Left cardiac atrium (tissue), 4 donors: ENCODE data around the gene CTSZ. TPM values are rescaled to one million over a fixed set of nuclear protein-coding genes. Genes with fewer than 3 reads are reported as not detected.

Experiments used
- ATAC-seq, 2 donors: fragments of 200-7000 bp; cut with Tn5 transposase; one replicate each; pipeline ENCODE4 v1.9.1; 2020; ENCODE audit warnings: mild to moderate bottlenecking in 2 of 2, moderate library complexity in 2 of 2
- DNase-seq: peaks from one replicate; pipeline ENCODE4 v3.0.0-alpha.2; 2020
- intact Hi-C, 2 donors: fragments of 100-400 bp; cut with DNase I; formaldehyde crosslinking; loops; one replicate each; pipeline versions ENCODE4 v1.14.1 to v1.15.1; 2022 to 2023
- total RNA-seq, 2 donors: library from RNA; stranded (reverse); fragmentation: NEBNext Ultra II Directional; extraction: Animal tissue kit (Norgen Biotek cat#: 25700); gene quantifications; one replicate each; pipeline ENCODE4 v1.2.1, GENCODE V29; 2021
- donor health status: DM: no; HTN: yes; CAD: no.
- donor health status: DM: no; HTN: yes; CAD: no; lungs with severe emphysema.
- donor health status: DM: yes; HTN: yes; CAD: no.
- donor health status: Dilated cardiomyopathy.

Gene CTSZ
- total RNA-seq, 2 donors from 2014 or later, result 166 to 174 TPM

DNA sequence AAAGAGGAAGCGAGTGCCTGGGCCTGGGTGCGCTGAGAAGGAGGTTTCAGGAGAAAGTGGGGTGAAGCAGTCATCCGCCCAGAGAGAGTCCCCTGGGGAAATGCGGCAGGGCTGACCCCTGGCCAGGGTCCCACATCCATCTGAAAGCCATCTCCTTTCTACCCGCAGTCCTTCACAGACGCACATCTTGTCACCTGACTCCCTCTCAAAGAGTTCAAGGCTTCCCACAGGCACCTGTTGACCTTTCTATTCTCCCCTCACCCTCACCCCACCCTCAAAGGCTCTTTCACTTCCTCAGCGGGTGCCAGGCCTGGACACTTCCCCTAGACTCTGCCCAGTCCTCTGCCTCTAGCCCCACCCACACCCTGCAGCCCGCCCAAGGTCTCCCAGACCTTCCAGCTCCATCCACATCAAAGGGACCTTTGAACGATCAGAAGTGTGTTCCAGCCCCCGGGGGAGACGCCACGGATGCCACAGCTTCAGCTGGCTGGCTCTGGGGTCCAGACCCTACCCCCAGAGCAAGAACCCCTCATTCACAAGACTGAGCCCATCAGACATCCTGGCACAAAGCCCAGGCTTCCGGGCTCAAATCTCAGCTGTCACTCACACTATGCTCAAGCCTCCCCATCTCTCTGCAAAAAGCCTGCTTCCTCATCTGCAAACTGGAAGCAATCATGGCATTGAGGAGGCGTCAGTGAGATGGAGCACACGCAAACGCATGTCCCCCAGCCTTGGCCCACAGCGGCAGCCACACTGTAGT is 2.1 kb downstream of the CTSZ start:
- DNase-seq (peak; percentile 71), ATAC-seq (peak; percentile 20 to 50)
- intact Hi-C loops, result no loop called here

DNA sequence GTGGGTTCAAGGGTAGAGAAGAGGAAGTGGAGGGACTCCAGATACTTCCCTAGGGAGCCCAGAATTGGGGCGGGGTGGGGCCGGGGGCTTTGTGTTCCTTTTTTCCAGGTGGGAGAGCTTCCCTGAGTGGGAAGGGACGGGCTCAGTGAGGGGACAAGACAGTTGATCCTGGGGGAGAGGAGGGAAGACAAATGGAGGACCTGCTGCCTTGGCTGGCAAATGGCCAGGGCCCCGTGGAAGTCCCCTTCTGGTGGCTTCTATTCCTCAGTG is 2.6 kb downstream of the CTSZ start:
- no peak for ATAC-seq
- intact Hi-C loops, result no loop called here
- DNase-seq, result peak; percentile 66

DNA sequence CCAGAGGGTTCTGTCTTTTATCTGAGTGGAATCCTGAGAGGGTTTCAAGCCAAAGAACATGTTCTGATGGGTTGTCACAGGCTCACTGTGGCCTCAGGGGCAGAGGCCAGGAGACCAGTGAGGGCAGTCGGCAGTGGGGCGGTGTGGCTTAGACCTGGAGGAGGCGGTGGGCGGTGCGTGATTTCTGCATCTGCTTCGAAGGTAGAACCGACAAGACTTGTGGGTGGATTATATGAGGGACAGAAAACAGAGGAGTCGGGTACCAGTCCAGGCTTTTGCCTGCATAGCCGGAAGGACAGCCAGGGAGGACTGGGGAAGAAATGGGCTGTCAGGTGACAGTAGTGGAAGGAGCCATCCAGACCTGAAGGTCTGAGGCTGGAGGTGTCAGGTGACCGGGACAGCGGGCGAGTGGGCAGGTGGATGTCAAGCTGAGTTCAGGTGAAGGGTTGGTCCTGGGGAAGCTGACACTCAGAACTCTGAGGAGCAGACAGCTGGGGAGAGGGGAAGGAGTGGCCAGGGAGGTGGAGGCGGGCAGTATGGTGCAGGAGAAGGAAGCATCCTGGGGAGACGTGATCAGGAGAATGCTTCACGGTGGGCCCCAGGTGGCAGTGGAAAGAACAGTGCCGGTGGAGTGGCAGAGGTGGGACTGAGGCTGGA is 3.1 kb downstream of the CTSZ start:
- no peak for ATAC-seq
- intact Hi-C loops, result no loop called here
- DNase-seq, result no peak

DNA sequence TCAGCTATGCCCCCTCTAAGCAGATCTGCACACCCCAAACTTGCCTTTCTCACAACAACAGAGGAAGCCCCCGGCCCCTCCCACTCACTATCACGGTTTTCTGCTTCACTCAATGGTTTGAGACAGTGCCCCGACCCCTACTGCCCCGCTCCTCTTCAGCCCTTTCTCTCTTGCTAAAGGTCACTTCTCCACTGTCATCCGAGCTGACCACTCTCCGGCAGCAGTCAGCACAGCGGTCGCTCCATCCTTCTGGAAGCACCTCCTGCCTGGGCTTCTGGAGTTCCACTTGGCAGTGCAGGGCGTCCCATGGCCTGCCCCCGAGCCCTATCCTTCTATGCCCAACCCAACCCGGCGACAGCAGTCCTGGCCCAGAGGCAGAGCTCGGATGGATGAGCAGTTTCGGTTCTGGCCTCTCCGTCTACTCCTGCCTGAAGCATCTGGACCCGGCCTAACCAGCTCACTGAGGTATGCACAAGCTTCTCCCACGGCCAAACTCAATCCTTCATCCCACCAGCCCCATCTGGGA is 4.1 kb downstream of the CTSZ start:
- no peak for DNase-seq
- ATAC-seq, result no peak
- intact Hi-C loops, result no loop called here

DNA sequence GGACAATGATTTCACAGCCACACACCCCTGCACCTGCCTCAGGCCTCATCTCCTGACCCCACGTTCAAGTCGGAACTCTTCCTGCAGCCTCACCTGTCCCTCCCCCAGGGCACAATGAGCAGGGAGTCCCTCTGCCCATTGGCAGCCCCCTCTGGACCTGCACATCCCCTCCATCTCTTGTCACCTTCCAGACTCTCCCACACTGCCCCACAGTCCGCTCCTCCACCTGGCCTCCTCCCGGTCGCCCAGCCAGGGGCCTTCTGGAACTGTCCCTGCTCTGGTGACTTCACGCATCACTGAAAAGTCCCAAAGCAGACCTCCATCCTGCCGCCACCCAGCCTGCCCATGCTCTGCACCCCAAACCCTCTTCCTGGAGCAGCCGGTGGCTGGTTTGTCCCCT is 4.7 kb downstream of the CTSZ start:
- ATAC-seq, result no peak
- intact Hi-C loops, result no loop called here
- DNase-seq, result no peak

DNA sequence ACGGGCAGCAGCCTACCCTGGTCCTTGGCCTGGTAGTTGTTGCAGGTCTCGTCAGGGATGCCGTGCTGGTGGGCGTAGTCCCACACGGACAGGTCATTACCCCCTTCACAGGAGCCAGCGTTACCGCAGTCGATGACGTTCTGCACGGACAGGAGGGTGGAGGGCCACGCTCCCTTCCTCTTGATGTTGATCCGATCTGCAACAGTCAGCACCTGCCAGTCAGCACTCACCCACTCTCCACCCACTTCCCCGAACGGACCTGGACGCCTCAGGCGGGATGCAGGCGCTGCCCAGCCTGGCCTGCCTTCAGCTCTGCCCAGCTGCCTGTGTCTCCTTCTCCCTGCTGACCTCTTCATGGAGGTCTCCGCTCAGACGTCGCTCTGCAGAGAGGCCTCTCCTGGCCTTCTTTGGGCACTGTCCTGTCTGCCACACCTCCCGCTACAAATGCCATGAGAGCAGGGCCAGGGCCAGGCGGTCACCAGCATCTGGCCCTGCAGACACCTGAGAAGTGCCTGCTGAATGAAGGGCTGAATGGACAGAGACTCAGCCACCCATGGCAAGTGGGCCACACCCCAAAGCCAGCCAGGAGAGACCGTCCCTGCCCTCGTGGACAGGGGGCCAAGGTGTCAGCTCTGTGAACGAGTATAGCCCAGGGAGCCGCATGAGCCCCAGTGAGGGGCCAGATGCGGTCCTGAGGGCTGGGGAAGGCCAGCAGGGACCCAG is 5.4 kb downstream of the CTSZ start:
- intact Hi-C loops, result no loop called here
- no peak for ATAC-seq
- DNase-seq, result no peak

DNA sequence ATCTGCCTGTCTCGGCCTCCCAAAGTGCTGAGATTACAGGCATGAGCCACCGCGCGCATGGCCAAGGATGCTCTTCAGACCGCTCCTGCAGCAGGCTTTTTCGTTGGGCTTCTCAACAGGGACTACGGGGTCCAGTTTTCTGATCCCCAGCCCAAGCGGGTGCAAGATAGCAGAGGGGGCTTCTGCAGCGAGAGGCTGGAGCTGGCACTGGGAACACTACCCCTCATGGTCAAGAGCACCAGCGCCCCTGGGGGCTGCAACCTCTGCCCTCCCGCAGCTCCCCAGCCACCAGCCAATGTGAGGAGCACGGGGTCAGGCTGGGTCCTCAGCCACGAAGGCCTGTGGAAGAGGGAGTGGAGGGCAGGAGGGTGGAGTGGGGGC is 6.0 kb downstream of the CTSZ start:
- intact Hi-C loops, result no loop called here
- DNase-seq (no peak), ATAC-seq (no peak)

DNA sequence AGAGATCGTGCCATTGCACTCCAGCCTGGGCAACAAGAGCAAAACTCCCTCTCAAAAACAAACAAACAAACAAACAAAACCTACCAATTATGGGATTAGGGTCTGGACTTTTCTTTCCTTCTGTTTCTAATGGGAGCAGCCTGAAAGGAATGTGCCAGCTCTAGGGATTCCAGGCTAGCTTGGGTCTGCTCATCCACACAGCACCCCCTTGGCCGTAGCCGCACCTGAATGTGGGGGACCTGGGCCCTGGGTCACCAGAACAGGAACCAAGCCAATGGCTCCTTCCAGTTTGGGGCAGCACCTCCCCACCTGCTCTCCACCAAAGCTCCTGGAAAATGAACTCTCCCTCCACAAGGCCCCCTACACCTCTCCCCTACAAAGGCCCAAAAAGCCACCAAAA is 6.7 kb downstream of the CTSZ start:
- intact Hi-C loops, result no loop called here
- ATAC-seq, result no peak
- no peak for DNase-seq

DNA sequence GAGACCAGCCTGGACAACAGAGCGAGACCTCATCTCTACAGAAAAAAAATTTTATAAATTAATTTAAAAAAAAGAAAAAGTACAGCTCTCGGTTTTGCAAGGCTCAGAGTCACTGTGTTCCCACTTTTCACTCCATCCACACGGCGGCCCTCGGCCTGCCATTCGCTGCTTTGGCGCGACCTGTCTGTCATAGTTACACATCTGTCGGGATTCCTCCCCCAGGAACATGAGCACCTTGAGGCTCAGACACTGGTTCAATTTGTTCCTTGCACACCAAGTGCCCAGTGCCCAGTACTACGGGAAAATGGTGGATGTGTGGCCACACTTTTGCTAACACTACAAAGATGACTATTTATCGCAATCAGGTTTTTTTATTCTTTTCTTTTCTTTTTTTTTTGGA is 8.4 kb downstream of the CTSZ start:
- ATAC-seq (no peak), DNase-seq (no peak)
- intact Hi-C loops, result no loop called here

DNA sequence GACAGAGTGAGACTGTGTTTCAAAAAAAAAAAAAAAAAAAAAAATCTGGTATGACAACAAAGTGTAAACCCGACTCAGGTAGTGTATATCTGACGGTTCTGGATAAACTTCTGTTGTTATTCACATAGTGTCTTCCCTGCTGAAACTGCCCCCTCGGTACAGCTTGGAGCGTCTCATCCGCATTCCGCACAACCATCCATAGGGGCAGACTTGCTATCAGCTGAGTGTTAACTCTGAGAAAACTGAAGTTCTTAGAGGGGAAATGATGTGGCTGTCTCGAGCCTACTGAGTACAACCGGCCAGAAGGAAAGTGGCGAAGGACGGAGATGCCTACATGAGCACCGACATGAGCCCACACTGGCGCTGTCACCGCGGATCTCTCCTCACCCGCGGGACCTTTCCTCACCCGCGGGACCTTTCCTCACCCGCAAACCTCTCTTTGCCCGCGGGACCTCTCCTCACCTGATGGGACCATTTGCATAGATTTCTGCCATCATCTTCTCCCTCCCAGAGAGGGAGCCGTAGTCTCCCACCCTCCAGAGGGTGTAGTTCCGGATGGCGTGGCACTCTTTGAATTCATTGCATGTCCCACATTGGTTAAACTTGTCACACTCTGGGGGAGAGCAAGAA is 9.8 kb downstream of the CTSZ start:
- ATAC-seq, result no peak

DNA sequence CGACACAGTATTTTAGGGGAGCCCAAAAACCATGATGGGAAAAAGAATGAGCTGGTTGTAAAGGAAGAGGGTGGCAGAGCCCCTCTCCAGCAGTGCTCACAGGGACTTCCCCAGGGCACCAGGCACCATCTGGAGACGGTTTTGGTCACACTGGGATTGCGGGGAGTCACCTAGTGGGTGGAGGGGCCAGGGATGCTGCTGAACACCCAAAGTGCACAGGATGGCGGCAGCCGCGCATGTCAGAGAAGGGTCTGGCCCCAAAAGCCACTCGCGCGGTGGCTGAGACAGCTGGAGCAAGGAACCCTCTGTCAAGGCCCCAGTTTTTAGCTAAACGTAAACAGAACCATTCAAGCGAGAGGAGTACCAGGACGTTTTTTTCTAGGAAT is 10.8 kb downstream of the CTSZ start:
- no peak for ATAC-seq
- no peak for DNase-seq
- intact Hi-C loops, result no loop called here

More for the DNA sequence above, 9.8 kb downstream of the CTSZ start:
- intact Hi-C loops, result no loop called here
- no peak for DNase-seq

DNA sequence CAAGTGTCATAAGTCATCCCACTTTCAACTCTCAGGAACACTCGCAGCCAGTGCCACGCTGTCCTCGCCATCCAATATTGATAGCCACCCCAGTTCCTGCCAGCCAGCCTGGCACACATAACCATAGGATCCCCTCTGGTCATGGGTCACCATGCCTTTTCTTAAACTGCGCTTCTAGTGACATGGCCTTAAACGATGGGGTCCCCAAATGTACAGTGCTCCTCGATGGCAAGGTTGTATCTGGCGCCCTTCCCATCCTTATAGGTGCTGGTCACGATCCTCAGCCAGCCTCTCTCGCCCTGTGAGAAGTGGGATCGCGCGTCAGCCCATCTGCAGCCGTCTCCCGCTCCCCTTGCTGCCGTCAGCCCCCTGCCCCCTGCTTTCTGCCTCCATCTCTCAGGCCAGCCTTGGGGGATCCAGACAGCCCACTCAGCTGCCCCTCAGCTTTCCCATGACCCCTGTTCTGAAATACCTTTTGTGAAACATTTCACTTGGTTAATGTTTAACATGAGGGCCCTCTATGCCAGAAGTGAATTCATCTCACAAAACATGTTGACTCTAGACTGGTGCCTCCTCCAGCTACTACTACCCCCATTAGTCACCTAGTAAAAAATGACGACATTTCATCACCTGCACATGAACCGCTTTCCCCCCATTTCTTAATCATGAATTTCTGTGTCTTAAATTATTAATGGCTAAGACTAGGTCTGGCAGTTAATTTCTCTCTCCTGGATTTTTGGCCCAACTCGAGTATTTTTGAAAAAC is 11.4 kb downstream of the CTSZ start:
- ATAC-seq, result no peak
- intact Hi-C loops, result no loop called here
- no peak for DNase-seq

DNA sequence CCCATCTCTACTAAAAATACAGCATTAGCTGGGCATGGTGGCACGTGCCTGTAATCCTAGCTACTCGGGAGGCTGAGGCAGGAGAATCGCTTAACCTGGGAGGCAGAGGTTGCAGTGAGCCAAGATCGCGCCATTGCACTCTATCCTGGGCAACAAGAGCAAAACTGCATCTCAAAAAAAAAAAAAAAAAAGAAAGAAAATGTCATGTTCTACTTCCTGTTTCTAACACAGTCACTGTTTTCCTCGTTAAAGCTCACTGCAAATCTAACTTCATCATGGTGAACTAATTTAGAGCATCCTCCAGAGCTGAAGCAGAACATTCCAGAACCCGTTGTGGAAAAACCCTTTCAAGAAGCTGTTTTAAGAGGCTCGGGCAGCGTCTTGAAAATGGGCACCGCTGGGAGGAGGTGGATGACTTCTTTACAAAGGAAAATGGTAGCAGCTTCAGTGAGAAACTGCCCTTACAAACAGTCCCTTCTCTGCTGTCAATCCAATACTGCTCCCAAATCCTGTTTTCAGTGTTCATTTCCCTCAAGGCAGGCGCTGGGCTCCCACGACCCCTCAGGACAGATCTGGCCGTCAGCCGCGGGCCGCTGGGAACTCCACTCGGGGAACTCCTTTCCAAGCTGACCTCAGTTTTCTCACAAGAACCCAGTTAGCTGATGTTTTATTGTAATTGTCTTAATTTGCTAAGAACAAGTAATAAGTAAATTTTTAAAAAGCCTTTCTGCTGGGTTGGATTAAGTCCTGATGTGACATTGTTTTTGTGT is 12.5 kb downstream of the CTSZ start:
- no peak for DNase-seq
- no peak for ATAC-seq
- intact Hi-C loops, result no loop called here

DNA sequence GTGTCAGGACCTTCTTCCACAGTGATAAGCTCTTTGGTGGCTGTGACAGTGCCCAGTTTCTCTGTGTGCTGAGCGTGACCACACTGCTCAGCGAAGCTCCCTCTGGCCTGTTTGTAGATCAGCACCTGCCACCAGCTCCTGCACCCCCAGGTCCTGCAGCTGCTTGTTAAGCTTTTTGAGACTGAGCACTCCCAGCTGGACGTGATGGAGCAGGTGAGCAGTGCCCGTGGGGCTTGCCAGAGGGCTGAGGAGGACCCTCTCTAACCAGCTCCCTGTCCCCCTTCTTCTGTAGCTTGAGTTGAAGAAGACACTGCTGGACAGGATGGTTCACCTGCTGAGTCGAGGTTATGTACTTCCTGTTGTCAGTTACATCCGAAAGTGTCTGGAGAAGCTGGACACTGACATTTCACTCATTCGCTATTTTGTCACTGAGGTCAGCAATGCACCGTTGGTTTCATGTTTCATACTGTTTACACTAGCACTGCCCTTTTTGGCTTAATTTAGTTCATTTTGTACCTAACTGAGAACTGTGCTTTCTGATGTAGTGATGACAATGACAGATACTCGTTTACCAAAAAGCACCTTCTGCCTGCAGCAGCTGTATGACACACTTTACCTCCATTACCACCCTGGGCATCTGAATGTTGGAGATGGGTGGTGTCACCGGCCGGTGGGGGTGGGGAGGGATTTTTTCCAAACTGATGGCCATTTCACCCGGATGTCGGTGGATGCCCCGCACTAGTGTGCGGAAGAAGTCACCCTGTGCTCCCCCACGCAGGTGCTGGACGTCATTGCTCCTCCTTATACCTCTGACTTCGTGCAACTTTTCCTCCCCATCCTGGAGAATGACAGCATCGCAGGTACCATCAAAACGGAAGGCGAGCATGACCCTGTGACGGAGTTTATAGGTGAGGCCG is 13.5 kb downstream of the CTSZ start:
- ATAC-seq, result peak in 1 of 2 donors; percentile 3
- intact Hi-C loops, result no loop called here

DNA sequence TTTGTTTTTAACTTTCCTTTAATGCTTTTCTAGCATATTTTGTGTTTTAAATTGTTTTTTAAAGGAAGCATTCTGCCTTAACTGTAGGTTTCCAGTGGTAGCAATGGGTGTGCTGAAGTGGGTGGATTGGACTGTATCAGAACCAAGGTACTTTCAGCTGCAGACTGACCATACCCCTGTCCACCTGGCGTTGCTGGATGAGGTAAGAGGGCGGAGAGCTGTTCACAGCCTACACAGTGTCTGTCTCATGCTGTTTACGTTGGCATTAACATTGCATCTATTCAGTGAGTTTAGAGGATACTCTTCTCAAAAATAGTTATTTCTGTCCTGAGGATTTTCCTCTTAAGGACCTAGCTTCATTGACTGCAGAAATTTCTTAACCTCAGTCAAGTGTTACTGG is 14.1 kb downstream of the CTSZ start:
- ATAC-seq, result peak in 1 of 2 donors; percentile 6

More for the DNA sequence above, 13.5 kb downstream of the CTSZ start:
- DNase-seq, result no peak

DNA sequence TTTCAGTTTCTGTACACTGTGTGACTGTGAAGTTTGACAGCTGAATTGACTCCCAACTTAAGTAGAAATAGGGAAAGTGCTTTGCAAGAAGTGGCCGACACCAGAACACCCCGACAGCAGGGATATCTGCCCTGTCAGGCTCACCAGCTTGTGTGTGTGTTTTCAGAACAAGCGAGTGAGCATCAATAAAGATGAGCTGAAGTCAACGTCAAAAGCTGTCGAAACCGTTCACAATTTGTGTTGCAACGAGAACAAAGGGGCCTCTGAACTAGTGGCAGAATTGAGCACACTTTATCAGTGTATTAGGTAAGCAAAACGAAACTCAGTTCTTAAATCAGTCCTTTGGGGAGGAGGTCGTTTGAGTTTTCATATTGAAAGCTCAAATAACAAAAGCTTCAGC is 15.3 kb downstream of the CTSZ start:
- DNase-seq (no peak), ATAC-seq (no peak)
- intact Hi-C loops, result no loop called here

More for the DNA sequence above, 14.1 kb downstream of the CTSZ start:
- DNase-seq, result no peak
- intact Hi-C loops, result no loop called here

DNA sequence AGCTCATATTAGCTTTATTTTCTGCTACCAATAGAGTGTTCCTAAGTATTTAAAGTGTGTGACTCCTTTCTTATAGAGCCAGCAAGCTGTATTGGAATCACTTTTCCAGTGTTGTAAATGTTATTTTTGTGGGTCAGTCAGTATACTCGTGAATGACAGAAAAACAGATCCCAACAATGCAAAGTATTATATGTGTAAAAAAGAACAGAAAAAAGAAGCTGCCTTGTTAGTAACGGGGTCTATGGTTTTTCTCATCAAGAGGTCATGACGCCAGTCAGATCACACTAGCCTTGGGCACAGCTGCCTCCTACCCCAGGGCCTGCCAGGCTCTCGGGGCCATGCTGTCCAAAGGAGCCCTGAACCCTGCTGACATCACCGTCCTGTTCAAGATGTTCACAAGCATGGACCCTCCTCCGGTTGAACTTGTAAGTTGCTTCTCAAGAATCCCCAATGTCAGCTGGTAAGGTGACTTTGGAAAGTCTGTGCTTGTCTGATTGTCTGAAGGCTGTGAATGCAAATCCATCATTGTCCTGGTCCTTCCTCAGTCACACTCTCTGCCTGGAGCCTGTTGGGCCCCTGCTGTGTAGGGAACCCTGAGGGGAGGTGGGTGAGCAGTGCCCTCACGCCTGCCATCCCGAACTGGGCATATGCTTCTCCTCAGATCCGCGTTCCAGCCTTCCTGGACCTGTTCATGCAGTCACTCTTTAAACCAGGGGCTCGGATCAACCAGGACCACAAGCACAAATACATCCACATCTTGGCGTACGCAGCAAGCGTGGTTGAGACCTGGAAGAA is 16.2 kb downstream of the CTSZ start:
- no peak for ATAC-seq
- intact Hi-C loops, result no loop called here
- no peak for DNase-seq
